SK-N-SH (cell line): Measurements from ENCODE around the gene TMCO4. TPM values are rescaled to one million over a fixed set of nuclear protein-coding genes. Genes with fewer than 3 reads are reported as not detected.

Experiments used
- CTCF ChIA-PET: fragments of 300-600, 350-600 bp; formaldehyde crosslinking; extraction: SDS; loops from one replicate; lab custom pipeline; 2021; lab: Yijun Ruan, JAX
- POLR2A ChIA-PET: fragments of 350-600 bp; sonication (Branson Sonifier 250); formaldehyde crosslinking; extraction: SDS; loops from one replicate; lab custom pipeline; 2020; ENCODE audit warnings: antibody characterized with exemption, inconsistent platforms; lab: Yijun Ruan, JAX
- DNase-seq: peaks from one replicate; pipeline ENCODE4 v3.0.0; 2012
- H2AFZ ChIP-seq: fragments of 200-600 bp; sonication (generic); 2 replicates; pipeline ENCODE4 v1.8.1; 2016; ENCODE audit warnings: antibody characterized with exemption, mild to moderate bottlenecking, low read depth
- H3F3A ChIP-seq: fragments of 200-600 bp; sonication (generic); replicated peaks from 2 replicates; pipeline ENCODE3; 2016; ENCODE audit warnings: antibody characterized with exemption, mild to moderate bottlenecking; ENCODE audit not compliant: insufficient read depth
- H3K27ac ChIP-seq, 2 experiments: fragments of 200-500 bp in 1 of 2; fragments of 200-600 bp in 1 of 2; sonication (Bioruptor generic) in 1 of 2; sonication (generic), shearing (Covaris generic) in 1 of 2; 2 replicates each; pipeline versions ENCODE4 v1.5.1 to v1.6.1; 2014 to 2016; ENCODE audit warnings: low read depth in 2 of 2, inconsistent platforms in 1 of 2, low read length in 1 of 2, mild to moderate bottlenecking in 1 of 2, mixed read lengths in 1 of 2
- H3K27me3 ChIP-seq: fragments of 200-600 bp; sonication (generic), shearing (Covaris generic); 2 replicates; pipeline ENCODE4 v1.6.1; 2016; ENCODE audit warnings: mixed run types; ENCODE audit not compliant: insufficient read depth
- H3K36me3 ChIP-seq, 2 experiments: fragments of 200-500 bp in 1 of 2; fragments of 200-600 bp in 1 of 2; sonication (Bioruptor generic) in 1 of 2; sonication (generic) in 1 of 2; replicated peaks in 1 of 2; 2 replicates each; pipeline versions ENCODE3 to v1.5.1; 2014 to 2016; ENCODE audit warnings: low read length in 1 of 2, mild to moderate bottlenecking in 1 of 2; ENCODE audit not compliant: insufficient read depth in 2 of 2, control insufficient read depth in 1 of 2
- H3K4me1 ChIP-seq, 2 experiments: fragments of 200-500 bp in 1 of 2; fragments of 200-600 bp in 1 of 2; sonication (Bioruptor generic) in 1 of 2; sonication (generic), shearing (Covaris generic) in 1 of 2; 2 replicates each; pipeline versions ENCODE4 v1.5.1 to v1.6.1; 2014 to 2016; ENCODE audit warnings: low read depth in 1 of 2, low read length in 1 of 2, mixed run types in 1 of 2; ENCODE audit not compliant: insufficient read depth in 2 of 2, control insufficient read depth in 1 of 2
- H3K4me2 ChIP-seq: fragments of 200-600 bp; sonication (generic), shearing (Covaris generic); 2 replicates; pipeline ENCODE4 v1.6.1; 2017; ENCODE audit warnings: mixed run types
- H3K4me3 ChIP-seq, 2 experiments: fragments of 200-500 bp in 1 of 2; fragments of 200-600 bp in 1 of 2; sonication (Bioruptor generic) in 1 of 2; sonication (generic), shearing (Covaris generic) in 1 of 2; 2 replicates each; pipeline versions ENCODE4 v1.5.1 to v1.8.1; 2014 to 2016; ENCODE audit warnings: low read depth in 2 of 2, inconsistent platforms in 1 of 2, low read length in 1 of 2, mild to moderate bottlenecking in 1 of 2, mixed read lengths in 1 of 2, moderate library complexity in 1 of 2
- H3K79me2 ChIP-seq: fragments of 200-600 bp; sonication (generic); 2 replicates; pipeline ENCODE4 v1.8.1; 2017; ENCODE audit warnings: mild to moderate bottlenecking; ENCODE audit not compliant: insufficient read depth
- H3K9ac ChIP-seq: fragments of 200-600 bp; sonication (generic); 2 replicates; pipeline ENCODE4 v1.6.1; 2017; ENCODE audit warnings: mixed run types
- H3K9me2 ChIP-seq: fragments of 200-600 bp; sonication (generic); 2 replicates; pipeline ENCODE4 v1.6.1; 2017; ENCODE audit warnings: mixed run types
- H3K9me3 ChIP-seq: fragments of 200-600 bp; sonication (generic); 2 replicates; pipeline ENCODE4 v1.6.1; 2017; ENCODE audit warnings: mixed run types, mild to moderate bottlenecking, moderate library complexity
- H4K20me1 ChIP-seq: fragments of 200-600 bp; sonication (generic); 2 replicates; pipeline ENCODE4 v1.6.1; 2017; ENCODE audit warnings: mild to moderate bottlenecking, mixed run types; ENCODE audit not compliant: insufficient read depth
- EP300 ChIP-seq, 2 experiments: IDR thresholded peaks; 2 replicates each; pipeline versions ENCODE4 v1.4.0 to v1.6.1; 2012; ENCODE audit warnings: borderline replicate concordance in 1 of 2, low read depth in 1 of 2, low read length in 1 of 2
- EZH2phosphoT487 ChIP-seq: fragments of 200-600 bp; sonication (generic); IDR thresholded peaks from 2 replicates; pipeline ENCODE4 v1.6.1; 2017; ENCODE audit warnings: low read depth, mixed run types, mild to moderate bottlenecking, antibody characterized with exemption, moderate library complexity, borderline replicate concordance
- FOXM1 ChIP-seq: IDR thresholded peaks from 2 replicates; pipeline ENCODE4 v1.4.0; 2012; ENCODE audit warnings: low read depth, mild to moderate bottlenecking
- GABPA ChIP-seq: IDR thresholded peaks from 2 replicates; pipeline ENCODE4 v1.4.0; 2012; ENCODE audit warnings: low read depth, mild to moderate bottlenecking
- RCOR1 ChIP-seq: fragments of 150-350 bp; IDR thresholded peaks from 2 replicates; pipeline ENCODE4 v1.6.1; 2017; ENCODE audit warnings: antibody characterized with exemption, low read length
- REST ChIP-seq: IDR thresholded peaks from 2 replicates; pipeline ENCODE4 v1.6.1; 2012; ENCODE audit warnings: mild to moderate bottlenecking, low read depth, low read length, moderate library complexity
- RFX5 ChIP-seq: IDR thresholded peaks from 2 replicates; pipeline ENCODE4 v1.6.1; 2012; ENCODE audit warnings: mild to moderate bottlenecking, improper control_type of control experiment, low read length
- TAF1 ChIP-seq: IDR thresholded peaks from 2 replicates; pipeline ENCODE4 v1.6.1; 2012; ENCODE audit warnings: low read depth, mild to moderate bottlenecking, low read length, moderate library complexity, borderline replicate concordance
- TCF12 ChIP-seq: IDR thresholded peaks from 2 replicates; pipeline ENCODE4 v1.4.0; 2012
- USF1 ChIP-seq: IDR thresholded peaks from 2 replicates; pipeline ENCODE4 v1.4.0; 2012; ENCODE audit warnings: low read depth, borderline replicate concordance
- USF2 ChIP-seq: fragments of 150-350 bp; IDR thresholded peaks from 2 replicates; pipeline ENCODE4 v1.6.1; 2017; ENCODE audit warnings: antibody characterized with exemption, low read length, low read depth, borderline replicate concordance
- YY1 ChIP-seq: IDR thresholded peaks from 2 replicates; pipeline ENCODE4 v1.4.0; 2012; ENCODE audit warnings: low read depth, mild to moderate bottlenecking
- WGBS: methylation state at CpG from one replicate; pipeline ENCODE4 v1.1.6; 2017; ENCODE audit warnings: low lambda C conversion rate; 5-methylcytosine and 5-hydroxymethylcytosine counted together
- polyA plus RNA-seq, 3 experiments: library from polyadenylated mRNA; depleted of rRNA; stranded (reverse); fragments of >200 nt; gene quantifications; 2 replicates each; pipeline ENCODE4 v1.2.3, GENCODE V29; 2012

The TMCO4 gene
- polyA plus RNA-seq, 1 of the 3 experiments (the other 2 are of a cell fraction), result 4.2 TPM

- H3K9me2 ChIP-seq, result no peaks in the 10 kb centered on the region
- no peaks in the 10 kb centered on the region for H3K36me3 ChIP-seq
- H3K4me1 ChIP-seq, result no peaks in the 10 kb centered on the region
- H3K9ac ChIP-seq, result no peak overlapping the region
- WGBS, result 91% methylated on average over 12 of the region's 12 CpGs
- H3K27me3 ChIP-seq, result no peaks in the 10 kb centered on the region
- no peak overlapping the region for H3K4me2 ChIP-seq
- POLR2A ChIA-PET, result no interaction called here
- no peaks in the 10 kb centered on the region for H4K20me1 ChIP-seq
- H2AFZ ChIP-seq, result no peak overlapping the region
- CTCF ChIA-PET, result interaction anchor here (0.6 to 17.6 kb wide), 4 partner anchors 7 to 60 kb away, joined by 3 to 553 read pairs (median 23); partner anchors contain the start of gene HTR6
- H3K4me3 ChIP-seq, result no peak overlapping the region
- no peaks in the 10 kb centered on the region for H3K9me3 ChIP-seq
- TF ChIP-seq TAF1, result no peak
- TF ChIP-seq EP300 (IDR thresholded peaks at IDR 0.05; ENCODE audit: borderline replicate concordance in 1 of 2, low read depth in 1 of 2, low read length in 1 of 2), result no peak
- no peak for TF ChIP-seq REST
- TF ChIP-seq RFX5, result no peak
- TF ChIP-seq RCOR1, result no peak
- no peak for TF ChIP-seq EZH2phosphoT487
- TF ChIP-seq TCF12, result no peak
- no peak for TF ChIP-seq YY1
- TF ChIP-seq FOXM1, result no peak
- TF ChIP-seq USF2, result no peak
- TF ChIP-seq GABPA, result no peak
- no peak for TF ChIP-seq USF1
- no peak overlapping the region for H3K27ac ChIP-seq
- H3F3A ChIP-seq, result no peaks in the 10 kb centered on the region
- DNase-seq, result no peak
- H3K79me2 ChIP-seq, result no peaks in the 10 kb centered on the region
Measured at GRCh38 chr1:19710825-19711611, 88.7 kb downstream of the TMCO4 start.
